ENCODE measurements around the gene MMP25. TPM values are rescaled to one million over a fixed set of nuclear protein-coding genes. Genes with fewer than 3 reads are reported as not detected.
A peak's percentile ranks its signal among the peaks of the same experiment; 100 is the strongest.

Gene MMP25
- total and polyA plus RNA-seq, 2 experiments from 2014 or later, result 6.3 TPM; not detected in 1

- Histone ChIP-seq H3K9me3 (ENCODE audit: low read depth) (no peaks in the 10 kb centered on the region), H3K4me2 (peak overlapping the region; percentile 83), H3K27ac (peak overlapping the region; percentile 97), H4K20me1 (ENCODE audit: insufficient read depth, poor library complexity, severe bottlenecking) (no peaks in the 10 kb centered on the region), H3K27me3 (no peaks in the 10 kb centered on the region), H2AFZ (no peak overlapping the region), H3K4me3 (peak overlapping the region; percentile 43), H3K9me2 (replicated peaks; ENCODE audit: insufficient read depth) (no peaks in the 10 kb centered on the region), H3K79me2 (no peaks in the 10 kb centered on the region), H3K36me3 (replicated peaks; ENCODE audit: insufficient read depth, low read depth) (no peaks in the 10 kb centered on the region), H3K4me1 (ENCODE audit: insufficient read depth) (peaks cover 34% of the 10 kb centered on the region)
- DNase-seq (ENCODE audit: low spot score), result peak; percentile 59
- TF ChIP-seq EZH2 (IDR thresholded peaks at IDR 0.05; ENCODE audit: borderline replicate concordance) (no peak), CTCF (IDR thresholded peaks at IDR 0.05; ENCODE audit: poor library complexity) (no peak)
- WGBS (ENCODE audit: low lambda C conversion rate, missing lambda C conversion rate), result 4% methylated on average over 21 of the region's 25 CpGs
These were observed 41.5 kb upstream of the MMP25 start for GRCh38 chr16:3004781-3005284.

DNA sequence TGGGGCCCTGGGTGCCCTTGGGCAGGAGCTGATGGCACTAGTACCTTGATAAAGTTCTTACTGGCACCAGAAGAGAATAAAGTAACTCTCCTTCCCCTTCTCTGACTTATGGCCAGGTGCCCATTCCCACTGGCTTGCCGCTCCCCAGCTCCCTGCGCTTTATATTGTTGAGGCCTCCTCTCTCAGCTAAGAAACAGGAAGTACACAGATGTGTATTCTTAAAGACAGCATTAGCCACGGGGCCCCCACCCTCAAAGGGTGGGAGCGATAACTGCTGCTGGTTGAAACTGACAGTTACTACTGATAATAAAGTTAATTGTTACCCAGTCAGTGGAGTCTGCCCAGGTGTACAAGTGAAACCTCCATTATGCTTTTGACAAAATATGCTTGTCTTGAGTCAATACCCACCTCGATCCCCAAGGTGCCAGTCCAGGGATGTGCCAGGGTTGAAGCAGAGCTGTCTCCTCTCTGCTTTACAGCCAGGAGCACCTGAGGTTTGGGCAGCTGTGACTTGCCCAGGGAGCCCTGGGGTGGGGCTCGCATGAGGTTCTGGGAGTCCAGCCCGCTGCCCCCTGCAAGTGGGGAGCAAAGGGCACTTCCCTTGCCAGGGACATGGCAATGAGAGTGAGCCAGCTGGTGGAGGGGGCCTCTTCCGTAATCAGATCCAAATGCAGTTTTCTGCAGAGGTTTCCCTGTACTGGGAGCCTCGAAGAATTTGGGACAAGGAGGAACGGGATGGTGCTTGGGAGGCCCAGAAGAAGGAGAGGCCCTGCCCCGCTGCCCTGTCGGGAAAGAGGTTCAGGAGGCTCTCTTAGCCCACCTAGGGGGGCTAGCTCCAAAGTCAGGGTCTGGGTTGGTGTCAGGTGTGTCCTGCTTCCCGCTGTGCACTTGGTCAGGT, 39.1 kb upstream of the MMP25 start:
- TF ChIP-seq CTCF (IDR thresholded peaks at IDR 0.05; ENCODE audit: poor library complexity) (no peak), EZH2 (IDR thresholded peaks at IDR 0.05; ENCODE audit: borderline replicate concordance) (no peak), EZH2phosphoT487 (IDR thresholded peaks at IDR 0.05; ENCODE audit: low read depth, severe bottlenecking, unreplicated experiment) (no peak)
- Histone ChIP-seq H3K4me1 (ENCODE audit: insufficient read depth) (peaks cover 54% of the 10 kb centered on the region), H3K4me3 (no peak overlapping the region), H2AFZ (no peak overlapping the region), H3K36me3 (replicated peaks; ENCODE audit: insufficient read depth, low read depth) (no peaks in the 10 kb centered on the region), H4K20me1 (ENCODE audit: insufficient read depth, poor library complexity, severe bottlenecking) (no peaks in the 10 kb centered on the region), H3K9me3 (ENCODE audit: low read depth) (no peaks in the 10 kb centered on the region), H3K9me2 (replicated peaks; ENCODE audit: insufficient read depth) (no peaks in the 10 kb centered on the region), H3K79me2 (no peaks in the 10 kb centered on the region), H3K27ac (peak overlapping the region; percentile 97), H3K27me3 (no peaks in the 10 kb centered on the region), H3K4me2 (peak overlapping the region; percentile 83)
- WGBS (ENCODE audit: low lambda C conversion rate, missing lambda C conversion rate), result 39% methylated on average over 13 of the region's 13 CpGs
- peak; percentile 73 for DNase-seq (ENCODE audit: low spot score)

DNA sequence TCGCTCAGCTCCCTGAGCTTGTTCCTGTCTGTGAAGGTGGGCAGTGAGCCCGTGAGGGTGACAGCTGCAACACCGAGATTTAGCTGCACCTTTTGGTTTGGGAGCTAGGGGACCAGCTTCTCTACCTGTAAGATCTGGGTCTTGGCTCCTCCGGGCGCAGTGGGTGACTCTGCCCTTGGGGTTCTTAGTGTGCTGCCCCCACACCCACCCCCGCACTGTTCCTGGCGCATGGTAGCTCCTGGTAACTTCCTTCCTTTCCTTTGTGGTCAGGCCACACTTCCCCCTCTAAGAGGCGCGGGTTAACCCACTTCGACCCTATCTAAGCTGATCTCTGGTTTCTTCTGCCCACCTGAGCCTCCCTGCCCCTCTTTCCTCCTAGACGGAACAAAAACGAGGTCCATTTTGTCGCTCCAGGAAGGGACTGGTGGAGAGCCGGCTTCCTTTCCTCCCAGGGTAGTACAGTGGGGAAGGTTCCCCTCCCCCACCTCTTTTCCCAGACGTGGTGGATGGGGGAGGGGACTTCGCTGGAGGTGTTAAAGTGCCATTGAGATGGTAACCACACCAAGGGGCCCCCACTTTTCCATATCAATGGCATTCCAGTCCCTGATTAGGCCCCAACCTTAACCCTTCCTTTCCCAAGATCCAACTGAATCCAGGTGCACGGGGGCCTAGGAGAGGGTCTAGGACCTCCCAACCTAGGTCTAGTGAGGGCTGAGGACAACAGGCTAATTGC, 38.2 kb upstream of the MMP25 start:
- peak; percentile 76 for DNase-seq (ENCODE audit: low spot score)
- no peaks in the 10 kb centered on the region for H3K9me3 ChIP-seq (ENCODE audit: low read depth)
- H3K27me3 ChIP-seq, result peaks cover 2% of the 10 kb centered on the region
- H3K27ac ChIP-seq, result peak overlapping the region; percentile 97
- no peaks in the 10 kb centered on the region for H4K20me1 ChIP-seq (ENCODE audit: insufficient read depth, poor library complexity, severe bottlenecking)
- H3K4me1 ChIP-seq (ENCODE audit: insufficient read depth), result peaks cover 61% of the 10 kb centered on the region
- no peak overlapping the region for H3K4me3 ChIP-seq
- peak overlapping the region; percentile 83 for H3K4me2 ChIP-seq
- 27% methylated on average over 17 of the region's 17 CpGs for WGBS (ENCODE audit: low lambda C conversion rate, missing lambda C conversion rate)
- no peaks in the 10 kb centered on the region for H3K36me3 ChIP-seq (replicated peaks; ENCODE audit: insufficient read depth, low read depth)
- no peak for TF ChIP-seq CTCF (IDR thresholded peaks at IDR 0.05; ENCODE audit: poor library complexity)
- TF ChIP-seq EZH2phosphoT487 (IDR thresholded peaks at IDR 0.05; ENCODE audit: low read depth, severe bottlenecking, unreplicated experiment), result no peak
- TF ChIP-seq EZH2 (IDR thresholded peaks at IDR 0.05; ENCODE audit: borderline replicate concordance), result no peak
- no peak overlapping the region for H2AFZ ChIP-seq
- H3K9me2 ChIP-seq (replicated peaks; ENCODE audit: insufficient read depth), result no peaks in the 10 kb centered on the region
- H3K79me2 ChIP-seq, result no peaks in the 10 kb centered on the region

All from hepatocyte (in vitro differentiated cells).